ENCODE measurements around the gene LHX3.

DNA sequence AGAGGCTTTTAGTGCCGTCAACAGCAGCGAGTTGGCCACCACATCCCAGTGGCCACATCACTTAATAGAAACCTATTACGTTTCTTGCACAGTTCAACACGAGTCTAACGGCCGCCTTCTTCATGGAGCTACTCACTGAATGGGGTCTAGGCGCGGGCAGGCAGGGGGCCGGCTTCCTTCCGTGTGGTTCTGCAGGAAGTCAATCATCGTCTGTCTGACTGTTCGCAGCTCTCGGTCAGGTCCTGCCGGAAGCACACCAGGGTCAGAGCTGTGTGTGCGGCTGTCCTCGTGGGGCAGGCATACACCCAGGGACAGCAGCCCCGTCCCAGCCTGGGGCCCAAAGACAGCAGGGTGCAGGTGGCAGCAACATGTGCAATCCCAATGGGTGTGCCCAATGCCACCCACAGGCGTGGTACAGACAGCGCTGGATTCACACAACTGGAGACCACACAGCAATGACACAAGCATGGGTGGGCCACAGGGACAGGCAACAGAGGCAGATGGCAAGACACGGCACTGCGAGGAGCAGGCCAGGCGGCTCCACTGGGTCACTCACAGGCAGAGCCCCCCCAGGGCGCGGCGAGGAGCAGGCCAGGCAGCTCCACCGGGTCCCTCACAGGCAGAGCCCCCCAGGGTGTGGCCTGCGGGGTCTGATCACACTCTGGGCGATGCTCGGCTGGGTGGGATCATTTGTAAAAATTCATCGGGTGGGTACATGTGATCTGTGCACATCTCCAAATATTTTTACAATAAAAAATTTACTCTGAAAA lies 19.1 kb upstream of the LHX3 start:
- TF ChIP-seq, protein P1, sequence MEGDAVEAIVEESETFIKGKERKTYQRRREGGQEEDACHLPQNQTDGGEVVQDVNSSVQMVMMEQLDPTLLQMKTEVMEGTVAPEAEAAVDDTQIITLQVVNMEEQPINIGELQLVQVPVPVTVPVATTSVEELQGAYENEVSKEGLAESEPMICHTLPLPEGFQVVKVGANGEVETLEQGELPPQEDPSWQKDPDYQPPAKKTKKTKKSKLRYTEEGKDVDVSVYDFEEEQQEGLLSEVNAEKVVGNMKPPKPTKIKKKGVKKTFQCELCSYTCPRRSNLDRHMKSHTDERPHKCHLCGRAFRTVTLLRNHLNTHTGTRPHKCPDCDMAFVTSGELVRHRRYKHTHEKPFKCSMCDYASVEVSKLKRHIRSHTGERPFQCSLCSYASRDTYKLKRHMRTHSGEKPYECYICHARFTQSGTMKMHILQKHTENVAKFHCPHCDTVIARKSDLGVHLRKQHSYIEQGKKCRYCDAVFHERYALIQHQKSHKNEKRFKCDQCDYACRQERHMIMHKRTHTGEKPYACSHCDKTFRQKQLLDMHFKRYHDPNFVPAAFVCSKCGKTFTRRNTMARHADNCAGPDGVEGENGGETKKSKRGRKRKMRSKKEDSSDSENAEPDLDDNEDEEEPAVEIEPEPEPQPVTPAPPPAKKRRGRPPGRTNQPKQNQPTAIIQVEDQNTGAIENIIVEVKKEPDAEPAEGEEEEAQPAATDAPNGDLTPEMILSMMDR (conservative IDR thresholded peaks at IDR 0.05; ENCODE audit: low read length), result no peak
- no peak for TF ChIP-seq EZH2phosphoT487 (IDR thresholded peaks at IDR 0.05; ENCODE audit: borderline replicate concordance)
